GM12865 (cell line): ENCODE results near the gene ROR2.

Source experiments
- DNase-seq: peaks from one replicate; pipeline ENCODE4 v3.0.0; 2010; ENCODE audit warnings: low read depth
- H3K4me3 ChIP-seq: 2 replicates; pipeline ENCODE4 v1.5.1; 2011; ENCODE audit warnings: mild to moderate bottlenecking, low read depth, low read length, control low read depth
- TF ChIP-seq, protein P1 (sequence below): IDR thresholded peaks from 2 replicates; pipeline ENCODE4 v1.5.1; 2011; ENCODE audit warnings: low read length, control low read depth, low read depth, inconsistent platforms; ENCODE audit not compliant: insufficient read depth; ENCODE audit errors: missing control alignments

Gene ROR2

DNA sequence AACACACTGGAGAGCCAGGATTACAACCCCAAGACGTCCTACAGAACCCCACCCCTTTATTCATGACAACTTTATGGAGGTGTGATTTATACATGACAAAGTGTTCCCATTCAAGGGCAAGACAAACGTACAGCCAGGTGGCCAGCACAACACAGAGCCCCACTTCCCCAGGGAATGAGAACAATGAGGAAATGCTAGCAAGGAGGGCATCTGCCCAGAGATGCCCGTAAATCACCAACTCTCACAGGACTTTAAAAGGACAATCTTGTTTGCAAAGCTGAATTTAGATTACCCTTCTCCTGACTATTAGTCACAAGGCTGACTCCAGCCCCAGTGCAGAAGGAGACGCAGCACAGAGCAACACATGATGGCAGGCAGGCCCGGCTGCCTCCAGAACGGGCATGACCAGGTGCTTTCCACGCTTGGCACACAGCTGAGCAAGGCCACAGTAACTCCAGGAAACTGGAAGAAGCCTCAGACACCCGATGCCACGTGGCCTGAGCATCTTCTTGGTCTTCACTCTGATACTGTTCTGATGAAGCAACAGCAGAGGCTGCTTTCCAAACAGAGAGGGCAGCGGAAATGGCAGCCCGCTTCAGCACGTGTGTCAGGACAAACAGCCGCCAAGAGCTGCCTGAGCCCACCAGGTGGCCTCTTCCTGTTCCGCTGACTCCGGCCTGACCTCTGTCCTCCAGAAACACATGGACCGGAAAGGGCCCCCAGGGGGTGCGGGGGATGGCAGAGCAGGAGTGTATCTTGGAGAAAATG is 51.4 kb downstream of the ROR2 start:
- DNase-seq, result no peak
- H3K4me3 ChIP-seq, result no peak overlapping the region
- TF ChIP-seq, protein P1, sequence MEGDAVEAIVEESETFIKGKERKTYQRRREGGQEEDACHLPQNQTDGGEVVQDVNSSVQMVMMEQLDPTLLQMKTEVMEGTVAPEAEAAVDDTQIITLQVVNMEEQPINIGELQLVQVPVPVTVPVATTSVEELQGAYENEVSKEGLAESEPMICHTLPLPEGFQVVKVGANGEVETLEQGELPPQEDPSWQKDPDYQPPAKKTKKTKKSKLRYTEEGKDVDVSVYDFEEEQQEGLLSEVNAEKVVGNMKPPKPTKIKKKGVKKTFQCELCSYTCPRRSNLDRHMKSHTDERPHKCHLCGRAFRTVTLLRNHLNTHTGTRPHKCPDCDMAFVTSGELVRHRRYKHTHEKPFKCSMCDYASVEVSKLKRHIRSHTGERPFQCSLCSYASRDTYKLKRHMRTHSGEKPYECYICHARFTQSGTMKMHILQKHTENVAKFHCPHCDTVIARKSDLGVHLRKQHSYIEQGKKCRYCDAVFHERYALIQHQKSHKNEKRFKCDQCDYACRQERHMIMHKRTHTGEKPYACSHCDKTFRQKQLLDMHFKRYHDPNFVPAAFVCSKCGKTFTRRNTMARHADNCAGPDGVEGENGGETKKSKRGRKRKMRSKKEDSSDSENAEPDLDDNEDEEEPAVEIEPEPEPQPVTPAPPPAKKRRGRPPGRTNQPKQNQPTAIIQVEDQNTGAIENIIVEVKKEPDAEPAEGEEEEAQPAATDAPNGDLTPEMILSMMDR, result no peak

DNA sequence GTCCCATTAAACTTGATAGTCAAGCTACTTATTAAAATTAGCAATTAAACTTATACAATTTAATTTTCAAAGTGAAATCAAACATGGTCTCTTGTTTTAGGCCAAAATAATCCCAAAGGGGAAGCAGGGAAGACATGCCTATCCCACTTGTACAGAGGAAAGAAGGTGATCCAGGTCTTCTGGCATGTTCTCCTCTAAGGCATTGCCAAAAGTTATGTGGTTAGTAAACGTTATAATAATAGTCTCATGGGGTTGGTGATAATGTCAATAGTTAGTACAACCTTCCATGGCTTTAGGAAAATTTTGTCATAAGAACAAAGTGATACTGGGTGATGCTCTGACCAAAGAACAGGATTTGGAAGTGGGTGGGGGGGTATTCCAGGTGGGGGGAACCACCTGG is 52.8 kb downstream of the ROR2 start:
- H3K4me3 ChIP-seq, result no peak overlapping the region
- no peak for DNase-seq
- TF ChIP-seq, protein P1, result no peak

DNA sequence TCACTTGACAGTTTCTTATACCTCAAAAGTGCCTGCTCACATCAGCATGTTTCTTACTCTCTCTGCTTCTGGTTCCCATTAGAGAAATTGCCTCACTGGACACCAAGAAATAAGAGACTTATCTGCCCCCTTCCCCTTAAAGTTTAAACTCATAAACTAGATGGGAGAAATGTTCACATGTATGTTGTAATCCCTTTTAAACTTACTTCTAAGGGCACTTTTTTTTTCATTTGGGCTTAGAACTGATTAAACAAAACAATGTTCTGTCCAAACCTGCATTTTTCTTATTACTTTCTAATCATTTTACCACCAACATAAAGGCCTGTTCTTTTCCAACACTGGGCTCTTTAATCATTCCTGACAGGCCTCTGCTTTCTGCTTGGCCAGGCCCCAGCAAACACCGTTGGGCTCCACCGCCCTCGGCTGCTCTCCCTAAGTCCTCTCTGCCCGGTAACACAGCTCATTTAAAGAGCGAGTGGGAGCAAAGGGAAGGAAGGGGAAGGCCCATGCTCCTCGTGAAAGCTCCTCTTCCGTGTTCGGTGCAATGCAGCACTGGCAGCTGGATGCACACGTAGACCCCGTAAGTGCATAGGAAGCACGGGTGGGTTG is 53.4 kb downstream of the ROR2 start:
- no peak for DNase-seq
- H3K4me3 ChIP-seq, result no peak overlapping the region
- TF ChIP-seq, protein P1, result no peak

DNA sequence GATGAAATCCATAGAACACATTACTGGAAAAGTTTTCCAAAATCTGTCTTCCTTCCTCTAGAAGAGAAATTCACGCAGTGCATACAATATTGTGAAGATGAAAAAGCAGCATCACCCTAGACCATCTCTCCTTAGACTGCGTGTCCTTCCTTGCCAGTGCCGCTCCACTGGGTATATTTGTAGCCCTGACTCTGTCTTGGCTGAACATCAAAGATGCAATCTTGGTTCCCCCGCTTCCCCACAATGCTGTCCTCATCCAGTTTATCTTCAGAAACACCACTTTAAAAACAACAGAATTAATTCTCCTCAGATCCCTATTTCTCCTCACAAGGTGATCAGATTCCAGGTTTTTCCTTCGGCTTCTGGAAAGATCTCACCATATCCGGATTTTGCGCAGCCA is 53.9 kb downstream of the ROR2 start:
- TF ChIP-seq, protein P1, result no peak
- no peak overlapping the region for H3K4me3 ChIP-seq

DNA sequence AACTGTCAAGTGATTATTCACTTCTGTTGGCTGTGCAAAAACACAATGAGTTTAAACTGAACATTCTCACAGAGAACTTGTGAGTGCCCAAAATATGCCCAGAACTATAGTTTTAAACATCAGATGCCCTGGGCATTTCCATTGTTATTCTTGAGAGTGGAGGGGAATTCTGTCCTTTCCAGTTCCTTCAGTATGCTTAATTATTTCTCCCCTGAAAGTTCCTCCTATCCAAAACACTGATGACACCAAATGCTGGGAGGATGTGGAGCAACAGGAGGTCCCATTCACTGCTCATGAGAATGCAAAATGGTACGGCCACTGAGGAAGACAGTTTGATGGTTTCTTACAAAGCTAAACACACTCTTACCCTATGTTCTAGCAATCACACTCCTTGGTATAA is 55.5 kb downstream of the ROR2 start:
- H3K4me3 ChIP-seq, result no peak overlapping the region
- DNase-seq, result no peak
- TF ChIP-seq, protein P1, result no peak

More for the DNA sequence above, 53.9 kb downstream of the ROR2 start:
- no peak for DNase-seq

DNA sequence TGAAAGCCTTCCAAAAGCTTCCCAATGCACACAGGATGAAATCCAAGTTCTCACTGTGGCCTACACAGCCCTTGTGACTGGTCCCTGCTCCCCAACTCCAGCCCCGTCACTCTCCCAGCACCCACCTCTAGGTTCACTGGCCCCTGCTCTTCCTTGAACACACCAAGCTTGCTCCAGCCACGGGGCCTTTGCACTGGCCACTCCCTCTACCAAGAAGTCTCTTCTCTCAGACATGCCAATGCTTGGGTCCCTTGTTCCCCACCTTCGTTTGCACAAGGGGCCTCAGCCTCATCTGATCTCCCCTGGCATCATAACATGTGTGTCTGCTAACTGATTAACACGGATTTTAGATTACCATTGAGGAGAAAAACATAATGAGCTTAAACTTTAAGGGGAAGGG is 56.0 kb downstream of the ROR2 start:
- TF ChIP-seq, protein P1, result no peak
- H3K4me3 ChIP-seq, result no peak overlapping the region
- no peak for DNase-seq
